OCI-LY1 (cell line): ENCODE measurements around the gene HSPA5.

Experiments
- EZH2 ChIP-seq: fragments of 200-600 bp; sonication (generic), shearing (Covaris generic); IDR thresholded peaks from 2 replicates; pipeline ENCODE4 v1.8.0; 2017; ENCODE audit warnings: borderline replicate concordance, mixed run types, mild to moderate bottlenecking, antibody characterized with exemption, low read length, moderate library complexity, mixed read lengths
- TF ChIP-seq, protein P1 (sequence below): fragments of 200-600 bp; sonication (generic), shearing (Covaris generic); IDR thresholded peaks from 2 replicates; pipeline ENCODE4 v1.5.1; 2017; ENCODE audit warnings: mild to moderate bottlenecking, antibody characterized with exemption, low read length, moderate library complexity, mixed read lengths

DNA sequence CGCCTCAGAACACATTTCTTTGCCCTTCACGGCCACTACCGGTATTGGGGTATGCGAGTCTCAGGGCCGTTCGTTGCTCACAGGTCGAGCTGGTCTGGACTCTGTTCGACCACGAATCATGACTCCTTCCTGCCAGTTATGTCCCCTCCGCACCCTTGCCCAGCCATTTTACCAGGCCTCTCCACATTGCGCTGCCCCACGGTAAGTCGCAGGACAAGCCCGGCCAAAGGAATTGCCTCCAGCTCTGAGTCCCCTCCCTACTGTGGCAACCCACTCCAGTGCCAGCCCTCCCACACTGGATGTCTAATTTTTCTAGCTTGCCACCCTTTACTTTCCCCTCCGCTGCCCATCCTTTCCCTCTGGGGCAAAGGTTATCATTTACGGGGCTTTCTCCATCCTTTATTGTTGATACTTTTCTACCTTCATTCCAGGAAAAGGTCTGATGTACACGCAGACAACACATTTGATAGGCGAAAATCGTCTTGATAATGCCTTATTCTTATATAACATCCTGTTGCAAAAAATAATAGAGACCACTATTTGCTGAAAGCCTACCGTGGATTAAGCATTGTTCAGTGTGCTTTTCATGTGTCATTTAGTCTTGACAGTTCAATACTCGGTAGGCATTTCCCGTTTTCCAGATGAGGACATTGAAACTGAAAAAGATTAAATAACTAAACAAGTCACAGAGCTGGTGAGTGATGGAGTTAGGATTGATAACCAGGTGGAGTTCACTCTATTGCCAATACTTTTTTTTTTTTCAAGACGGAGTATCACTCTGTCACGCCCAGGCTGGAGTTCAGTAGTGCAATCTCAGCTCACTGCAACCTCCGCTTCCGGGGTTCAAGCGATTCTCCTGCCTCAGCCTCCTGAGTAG, 958 bp upstream of the HSPA5 start:
- TF ChIP-seq EZH2: no peak
- TF ChIP-seq, protein P1, sequence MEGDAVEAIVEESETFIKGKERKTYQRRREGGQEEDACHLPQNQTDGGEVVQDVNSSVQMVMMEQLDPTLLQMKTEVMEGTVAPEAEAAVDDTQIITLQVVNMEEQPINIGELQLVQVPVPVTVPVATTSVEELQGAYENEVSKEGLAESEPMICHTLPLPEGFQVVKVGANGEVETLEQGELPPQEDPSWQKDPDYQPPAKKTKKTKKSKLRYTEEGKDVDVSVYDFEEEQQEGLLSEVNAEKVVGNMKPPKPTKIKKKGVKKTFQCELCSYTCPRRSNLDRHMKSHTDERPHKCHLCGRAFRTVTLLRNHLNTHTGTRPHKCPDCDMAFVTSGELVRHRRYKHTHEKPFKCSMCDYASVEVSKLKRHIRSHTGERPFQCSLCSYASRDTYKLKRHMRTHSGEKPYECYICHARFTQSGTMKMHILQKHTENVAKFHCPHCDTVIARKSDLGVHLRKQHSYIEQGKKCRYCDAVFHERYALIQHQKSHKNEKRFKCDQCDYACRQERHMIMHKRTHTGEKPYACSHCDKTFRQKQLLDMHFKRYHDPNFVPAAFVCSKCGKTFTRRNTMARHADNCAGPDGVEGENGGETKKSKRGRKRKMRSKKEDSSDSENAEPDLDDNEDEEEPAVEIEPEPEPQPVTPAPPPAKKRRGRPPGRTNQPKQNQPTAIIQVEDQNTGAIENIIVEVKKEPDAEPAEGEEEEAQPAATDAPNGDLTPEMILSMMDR: no peak
